Upper lobe of left lung (tissue), 4 donors: ENCODE results near the gene CADM1.

Experiments
- EP300 ChIP-seq, 4 donors: sonication (generic); formaldehyde crosslinking; IDR thresholded peaks; one replicate each; pipeline ENCODE4 v1.5.1; 2017; ENCODE audit warnings: antibody characterized with exemption in 4 of 4, control low read depth in 2 of 4
- POLR2A ChIP-seq, 4 donors: fragments of 450-650 bp; IDR thresholded peaks; one replicate each; pipeline ENCODE4 v1.5.1; 2016 to 2017; ENCODE audit warnings: antibody characterized with exemption in 4 of 4, mild to moderate bottlenecking in 2 of 4
- POLR2AphosphoS5 ChIP-seq, 2 donors: sonication (generic); formaldehyde crosslinking; IDR thresholded peaks; one replicate each; pipeline ENCODE4 v1.5.1; 2017; ENCODE audit warnings: antibody characterized with exemption in 2 of 2
- TF ChIP-seq, protein P1 (sequence below), 6 experiments: fragments of 450-650 bp in 4 of 6; fragments of 200-600 bp in 2 of 6; sonication (generic) in 2 of 6; IDR thresholded peaks; one replicate each; pipeline ENCODE4 v1.5.1; 2016 to 2019; ENCODE audit warnings: antibody characterized with exemption in 6 of 6

DNA sequence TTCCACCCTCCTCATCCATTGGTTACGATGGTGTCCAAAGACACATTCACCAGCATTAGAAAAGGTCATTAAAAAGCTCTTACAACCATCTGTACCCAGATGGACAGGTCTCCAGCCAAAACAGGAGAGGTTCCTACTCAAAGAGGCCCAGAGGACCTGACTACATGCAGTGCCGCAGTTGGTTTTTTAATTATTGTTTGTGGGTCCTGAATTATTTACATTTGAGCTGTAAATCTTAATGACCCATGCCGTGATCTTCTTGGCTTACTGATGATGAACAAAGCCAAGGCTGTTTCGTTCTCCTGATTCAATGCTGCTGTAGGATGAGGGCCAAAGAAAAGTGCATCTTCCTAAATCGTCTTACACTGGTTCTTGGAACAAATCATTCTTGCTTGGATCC lies 83.7 kb downstream of the CADM1 start:
- TF ChIP-seq, protein P1, sequence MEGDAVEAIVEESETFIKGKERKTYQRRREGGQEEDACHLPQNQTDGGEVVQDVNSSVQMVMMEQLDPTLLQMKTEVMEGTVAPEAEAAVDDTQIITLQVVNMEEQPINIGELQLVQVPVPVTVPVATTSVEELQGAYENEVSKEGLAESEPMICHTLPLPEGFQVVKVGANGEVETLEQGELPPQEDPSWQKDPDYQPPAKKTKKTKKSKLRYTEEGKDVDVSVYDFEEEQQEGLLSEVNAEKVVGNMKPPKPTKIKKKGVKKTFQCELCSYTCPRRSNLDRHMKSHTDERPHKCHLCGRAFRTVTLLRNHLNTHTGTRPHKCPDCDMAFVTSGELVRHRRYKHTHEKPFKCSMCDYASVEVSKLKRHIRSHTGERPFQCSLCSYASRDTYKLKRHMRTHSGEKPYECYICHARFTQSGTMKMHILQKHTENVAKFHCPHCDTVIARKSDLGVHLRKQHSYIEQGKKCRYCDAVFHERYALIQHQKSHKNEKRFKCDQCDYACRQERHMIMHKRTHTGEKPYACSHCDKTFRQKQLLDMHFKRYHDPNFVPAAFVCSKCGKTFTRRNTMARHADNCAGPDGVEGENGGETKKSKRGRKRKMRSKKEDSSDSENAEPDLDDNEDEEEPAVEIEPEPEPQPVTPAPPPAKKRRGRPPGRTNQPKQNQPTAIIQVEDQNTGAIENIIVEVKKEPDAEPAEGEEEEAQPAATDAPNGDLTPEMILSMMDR (IDR thresholded peaks at IDR 0.05) = no peak
- no peak for TF ChIP-seq POLR2AphosphoS5 (IDR thresholded peaks at IDR 0.05)
- no peak for TF ChIP-seq POLR2A (IDR thresholded peaks at IDR 0.05)
- TF ChIP-seq EP300 (IDR thresholded peaks at IDR 0.05) = no peak
